Effector memory CD4-positive, alpha-beta T cell (primary cell): ENCODE data around the gene GPC6.

ENCODE experiments used
- DNase-seq, 3 donors: peaks; one replicate each; pipeline ENCODE4 v3.0.0-alpha.2; 2020
- H3K27ac ChIP-seq: 2 replicates; pipeline ENCODE4 v1.7.0; 2013; ENCODE audit warnings: mild to moderate bottlenecking, low read length, moderate library complexity; ENCODE audit not compliant: insufficient read depth, poor library complexity, severe bottlenecking
- H3K27me3 ChIP-seq: replicated peaks from 2 replicates; pipeline ENCODE4 v1.7.0; 2013; ENCODE audit warnings: mild to moderate bottlenecking, low read length; ENCODE audit not compliant: insufficient read depth, control insufficient read depth, poor library complexity, severe bottlenecking
- H3K36me3 ChIP-seq: 2 replicates; pipeline ENCODE4 v1.7.0; 2013; ENCODE audit warnings: mild to moderate bottlenecking, low read length, moderate library complexity; ENCODE audit not compliant: control insufficient read depth, insufficient read depth
- H3K4me1 ChIP-seq: 2 replicates; pipeline ENCODE4 v1.7.0; 2013; ENCODE audit warnings: low read length, mild to moderate bottlenecking; ENCODE audit not compliant: control insufficient read depth, insufficient read depth, poor library complexity, severe bottlenecking
- H3K4me3 ChIP-seq: 2 replicates; pipeline ENCODE4 v1.7.0; 2013; ENCODE audit warnings: low read length, low read depth, mild to moderate bottlenecking; ENCODE audit not compliant: insufficient read depth, poor library complexity, severe bottlenecking
- H3K9me3 ChIP-seq: 2 replicates; pipeline ENCODE4 v1.7.0; 2013; ENCODE audit warnings: mild to moderate bottlenecking, low read length, moderate library complexity; ENCODE audit not compliant: control insufficient read depth

Gene GPC6

GRCh38 chr13:94427313-94427953 is 1200.8 kb downstream of the GPC6 start:
- H3K4me3 ChIP-seq, result no peak overlapping the region
- no peak for DNase-seq
- H3K27me3 ChIP-seq, result no peaks in the 10 kb centered on the region
- H3K27ac ChIP-seq, result no peak overlapping the region
- no peaks in the 10 kb centered on the region for H3K4me1 ChIP-seq
- no peaks in the 10 kb centered on the region for H3K9me3 ChIP-seq
- no peaks in the 10 kb centered on the region for H3K36me3 ChIP-seq

GRCh38 chr13:94431574-94431973 is 1205.0 kb downstream of the GPC6 start:
- Histone ChIP-seq H3K4me1 (no peaks in the 10 kb centered on the region), H3K9me3 (no peaks in the 10 kb centered on the region), H3K27me3 (no peaks in the 10 kb centered on the region), H3K27ac (no peak overlapping the region), H3K4me3 (no peak overlapping the region), H3K36me3 (no peaks in the 10 kb centered on the region)
- no peak for DNase-seq

- H3K27me3 ChIP-seq, result no peaks in the 10 kb centered on the region
- H3K27ac ChIP-seq, result no peak overlapping the region
- H3K4me1 ChIP-seq, result no peaks in the 10 kb centered on the region
These were observed 1205.4 kb downstream of the GPC6 start for GRCh38 chr13:94431987-94432386.

GRCh38 chr13:94433055-94433961 is 1206.7 kb downstream of the GPC6 start:
- no peaks in the 10 kb centered on the region for H3K36me3 ChIP-seq
- no peaks in the 10 kb centered on the region for H3K9me3 ChIP-seq
- no peaks in the 10 kb centered on the region for H3K27me3 ChIP-seq
- no peak for DNase-seq
- H3K27ac ChIP-seq, result no peak overlapping the region
- no peaks in the 10 kb centered on the region for H3K4me1 ChIP-seq
- no peak overlapping the region for H3K4me3 ChIP-seq

More at GRCh38 chr13:94431987-94432386, 1205.4 kb downstream of the GPC6 start:
- H3K4me3 ChIP-seq, result no peak overlapping the region
- no peaks in the 10 kb centered on the region for H3K36me3 ChIP-seq
- H3K9me3 ChIP-seq, result no peaks in the 10 kb centered on the region
- no peak for DNase-seq

- H3K4me3 ChIP-seq, result no peak overlapping the region
- no peaks in the 10 kb centered on the region for H3K36me3 ChIP-seq
- no peaks in the 10 kb centered on the region for H3K27me3 ChIP-seq
- H3K4me1 ChIP-seq, result no peaks in the 10 kb centered on the region
- no peak overlapping the region for H3K27ac ChIP-seq
- DNase-seq, result no peak
- no peaks in the 10 kb centered on the region for H3K9me3 ChIP-seq
These were observed 1209.1 kb downstream of the GPC6 start for GRCh38 chr13:94435604-94436226.

GRCh38 chr13:94444826-94445225 is 1218.2 kb downstream of the GPC6 start:
- Histone ChIP-seq H3K4me1 (no peaks in the 10 kb centered on the region), H3K9me3 (no peaks in the 10 kb centered on the region), H3K4me3 (no peak overlapping the region), H3K27me3 (no peaks in the 10 kb centered on the region), H3K27ac (no peak overlapping the region), H3K36me3 (no peaks in the 10 kb centered on the region)
- DNase-seq, result no peak

GRCh38 chr13:94454334-94454733 is 1227.7 kb downstream of the GPC6 start:
- no peak for DNase-seq
- no peaks in the 10 kb centered on the region for H3K36me3 ChIP-seq
- no peak overlapping the region for H3K4me3 ChIP-seq
- H3K9me3 ChIP-seq, result no peaks in the 10 kb centered on the region
- H3K27ac ChIP-seq, result no peak overlapping the region
- H3K4me1 ChIP-seq, result no peaks in the 10 kb centered on the region
- H3K27me3 ChIP-seq, result no peaks in the 10 kb centered on the region

- Histone ChIP-seq H3K4me3 (no peak overlapping the region), H3K27ac (no peak overlapping the region), H3K9me3 (no peaks in the 10 kb centered on the region), H3K4me1 (no peaks in the 10 kb centered on the region), H3K36me3 (no peaks in the 10 kb centered on the region), H3K27me3 (no peaks in the 10 kb centered on the region)
- no peak for DNase-seq
These were observed 1228.3 kb downstream of the GPC6 start for GRCh38 chr13:94454906-94455305.

- Histone ChIP-seq H3K27ac (no peak overlapping the region), H3K4me1 (no peaks in the 10 kb centered on the region), H3K27me3 (no peaks in the 10 kb centered on the region), H3K4me3 (no peak overlapping the region), H3K9me3 (no peaks in the 10 kb centered on the region), H3K36me3 (no peaks in the 10 kb centered on the region)
- DNase-seq, result no peak
These were observed 1228.8 kb downstream of the GPC6 start for GRCh38 chr13:94455414-94455813.
